HG02943 (cell line): ENCODE measurements around the gene ZFHX3.

Experiments
- ATAC-seq: cut with Tn5 transposase; IDR thresholded peaks from one replicate; pipeline ENCODE4 v1.9.1; 2021; ENCODE audit warnings: mild to moderate bottlenecking, low read depth, moderate library complexity; ENCODE audit not compliant: unreplicated experiment

Gene ZFHX3

GRCh38 chr16:72838951-72839350 lies 209.0 kb downstream of the ZFHX3 start:
- ATAC-seq, result no peak

DNA sequence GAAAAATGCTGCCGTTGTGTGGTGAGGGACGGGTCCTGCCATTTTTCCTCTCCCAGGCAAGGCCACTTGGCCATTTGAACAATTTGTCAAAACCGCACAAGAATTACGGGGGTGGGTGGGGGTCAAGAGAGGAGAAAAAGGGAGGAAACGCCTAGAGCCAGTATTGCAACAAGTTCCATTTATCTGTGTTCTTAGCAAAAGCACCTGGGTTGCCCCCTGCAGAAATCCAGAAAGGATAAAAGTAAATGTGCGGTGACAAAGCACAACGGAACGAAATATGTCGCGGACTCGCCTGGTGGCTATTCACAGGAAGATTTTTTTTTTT lies 209.4 kb downstream of the ZFHX3 start:
- no peak for ATAC-seq

- no peak for ATAC-seq
These were observed 209.9 kb downstream of the ZFHX3 start for GRCh38 chr16:72837846-72838585.

- ATAC-seq, result no peak
These were observed 210.9 kb downstream of the ZFHX3 start for GRCh38 chr16:72836985-72837384.

- no peak for ATAC-seq
These were observed 211.7 kb downstream of the ZFHX3 start for GRCh38 chr16:72836181-72836580.

DNA sequence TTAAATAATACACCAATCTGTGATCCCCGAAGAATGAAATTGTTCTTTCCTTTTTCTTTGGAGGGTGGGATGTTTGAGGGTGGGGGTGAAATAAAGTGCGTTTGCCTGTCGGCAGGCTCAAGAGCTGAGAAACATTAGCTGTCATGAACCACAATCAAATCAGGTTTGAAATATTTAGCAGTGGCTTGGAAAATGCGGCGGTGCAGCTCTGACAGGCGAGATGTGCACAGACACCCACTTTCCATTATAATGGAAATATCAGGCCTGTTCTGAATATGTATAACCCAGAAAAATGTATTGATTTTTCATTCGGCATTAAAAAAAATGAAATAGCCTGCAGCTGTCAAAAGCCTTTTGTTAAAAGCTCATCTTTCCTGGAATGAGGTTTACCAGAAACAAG lies 212.8 kb downstream of the ZFHX3 start:
- ATAC-seq, result no peak

DNA sequence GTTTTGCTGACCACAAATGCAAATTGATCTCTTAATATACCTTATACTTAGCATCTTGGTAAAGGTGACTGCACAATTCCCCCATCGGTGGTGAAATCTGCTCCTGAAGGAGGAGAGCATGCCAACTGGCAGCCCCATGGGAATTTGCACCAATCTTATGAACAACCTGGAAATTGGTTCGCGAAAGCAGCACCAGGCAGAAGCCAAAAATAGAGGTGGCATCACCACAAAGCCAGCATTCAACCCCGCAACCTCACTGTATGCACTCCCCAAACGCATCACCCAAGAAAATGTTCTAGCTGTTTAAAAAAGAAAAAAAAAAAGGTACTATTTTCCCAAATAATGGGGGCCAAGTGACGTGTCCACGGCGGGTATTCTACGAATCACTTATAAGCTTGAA lies 213.4 kb downstream of the ZFHX3 start:
- no peak for ATAC-seq

DNA sequence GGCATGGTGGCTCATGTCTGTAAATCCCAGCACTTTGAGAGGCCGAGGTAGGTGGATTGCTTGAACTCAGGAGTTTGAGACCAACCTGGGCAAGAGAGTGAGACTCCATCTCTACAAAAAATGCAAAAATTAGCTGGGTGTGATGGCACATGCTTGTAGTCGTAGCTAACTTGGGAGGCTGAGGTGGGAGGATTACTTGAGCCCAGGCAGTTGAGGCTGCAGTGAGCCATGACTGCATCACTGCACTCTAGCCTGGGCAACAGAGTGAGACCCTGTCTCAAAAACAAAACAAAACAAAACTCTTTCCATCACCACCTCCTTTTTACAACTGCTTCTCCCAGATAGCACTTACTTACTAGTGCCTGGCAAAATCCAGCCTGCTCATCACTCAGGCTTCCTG lies 214.0 kb downstream of the ZFHX3 start:
- no peak for ATAC-seq

GRCh38 chr16:72833482-72833881 lies 214.4 kb downstream of the ZFHX3 start:
- no peak for ATAC-seq

- no peak for ATAC-seq
These were observed 215.2 kb downstream of the ZFHX3 start for GRCh38 chr16:72832621-72833248.

GRCh38 chr16:72829846-72830775 lies 217.8 kb downstream of the ZFHX3 start:
- ATAC-seq, result no peak

DNA sequence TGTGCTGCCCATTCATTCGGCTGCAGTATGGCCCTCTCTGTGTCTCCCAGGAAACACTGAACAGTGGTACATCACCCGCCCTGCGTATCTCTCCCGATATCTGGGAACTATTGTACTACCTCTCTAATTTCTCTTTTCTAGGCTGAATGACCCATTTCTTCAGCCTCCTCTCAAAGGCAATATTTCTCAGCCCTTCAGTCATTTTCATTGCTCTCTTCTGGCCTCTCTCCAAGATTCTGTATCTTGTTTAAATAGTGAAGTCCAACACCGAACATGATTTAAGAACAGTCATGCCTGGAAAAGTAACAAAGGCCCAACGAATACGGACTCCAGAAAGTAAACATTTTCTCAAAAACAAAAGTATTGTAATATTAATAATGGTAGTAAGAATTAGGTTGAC lies 220.1 kb downstream of the ZFHX3 start:
- no peak for ATAC-seq

DNA sequence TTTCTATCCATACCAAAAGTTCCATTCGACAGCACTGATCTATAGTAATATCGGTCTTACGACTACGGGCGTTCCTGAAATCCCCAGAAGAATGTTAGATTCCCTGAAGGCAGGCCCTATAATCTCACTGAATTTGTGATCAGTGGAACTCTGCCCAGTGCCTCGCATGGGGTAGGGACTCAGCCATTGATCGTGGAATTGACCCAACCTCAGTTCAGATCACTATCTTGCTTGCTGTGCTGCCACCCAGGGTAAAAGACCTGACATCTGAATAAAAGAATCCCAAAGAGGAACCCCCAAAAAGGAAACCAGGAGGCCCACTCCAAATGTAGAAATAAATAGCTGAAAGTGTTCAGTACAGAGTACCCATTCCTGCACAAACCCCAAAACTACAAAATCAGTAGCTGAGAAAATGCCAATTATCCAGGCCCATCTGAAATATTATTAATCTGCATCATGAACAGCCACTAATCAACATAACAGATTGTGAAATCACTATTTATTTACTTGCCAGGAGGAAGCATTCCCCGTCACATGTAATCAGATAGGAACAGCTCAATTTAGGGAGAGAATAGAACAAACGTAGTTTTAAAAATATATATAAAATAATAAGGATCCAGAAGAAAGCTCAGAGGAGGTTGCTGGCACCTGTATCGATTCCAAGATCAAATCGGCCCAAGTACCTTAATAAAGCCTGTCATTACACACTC lies 221.9 kb downstream of the ZFHX3 start:
- ATAC-seq, result no peak

DNA sequence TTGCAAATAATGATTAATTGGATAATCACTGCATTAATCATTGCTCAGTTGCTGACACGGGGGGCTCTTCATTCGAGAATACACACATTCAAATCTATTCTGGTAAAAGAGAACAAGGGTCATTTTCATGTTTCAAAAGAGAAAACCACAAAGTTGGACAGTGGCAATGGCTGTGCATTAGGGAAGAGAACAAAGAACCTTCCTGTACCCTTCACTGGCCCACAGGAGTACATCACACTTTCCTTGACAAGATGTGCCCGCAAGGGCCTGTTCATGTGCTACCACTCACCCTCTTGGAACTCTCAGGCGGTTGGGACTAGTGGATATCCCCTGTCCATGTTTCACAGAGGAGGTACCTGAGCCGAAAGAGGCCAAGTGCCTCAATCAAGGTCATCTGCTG lies 223.2 kb downstream of the ZFHX3 start:
- ATAC-seq, result no peak

GRCh38 chr16:72824027-72824426 lies 223.9 kb downstream of the ZFHX3 start:
- no peak for ATAC-seq

GRCh38 chr16:72821185-72821950 lies 226.6 kb downstream of the ZFHX3 start:
- no peak for ATAC-seq

GRCh38 chr16:72819345-72819744 lies 228.6 kb downstream of the ZFHX3 start:
- no peak for ATAC-seq

DNA sequence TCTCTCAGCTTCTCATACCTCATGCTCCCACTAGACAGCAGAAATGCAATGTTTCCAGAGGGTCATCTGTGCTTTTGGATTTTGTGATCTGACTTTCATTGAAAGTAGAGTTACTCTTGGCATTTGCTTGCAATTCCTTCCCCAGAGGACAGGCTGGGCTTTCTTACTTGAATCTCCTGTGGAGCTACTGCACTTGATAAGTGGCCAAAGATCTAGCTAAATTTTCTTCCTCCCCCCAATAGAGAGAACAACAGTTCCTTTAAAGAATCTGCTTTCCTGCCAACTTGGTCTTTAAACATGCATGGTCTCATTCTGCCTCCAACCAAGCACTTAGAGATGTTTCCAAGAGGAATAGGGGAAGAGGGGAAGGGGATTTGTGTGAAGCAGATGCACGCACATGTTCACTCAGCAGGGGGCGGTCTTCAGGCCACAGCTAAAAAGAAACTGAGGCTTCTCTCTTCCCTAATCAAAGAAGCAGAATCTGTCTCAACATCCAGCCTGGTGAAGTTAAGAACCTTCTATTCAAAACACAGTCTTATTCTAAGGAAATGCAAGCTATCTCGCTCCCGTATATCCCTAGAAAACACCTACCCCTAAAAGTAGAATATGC lies 229.6 kb downstream of the ZFHX3 start:
- no peak for ATAC-seq
